GM12874 (cell line): ENCODE measurements around the gene FANCD2.

Experiments used
- CTCF ChIP-seq: IDR thresholded peaks from 2 replicates; pipeline ENCODE4 v1.5.1; 2011; ENCODE audit warnings: low read depth, mild to moderate bottlenecking, control low read depth, low read length, moderate library complexity; ENCODE audit not compliant: insufficient read depth

Gene FANCD2

DNA sequence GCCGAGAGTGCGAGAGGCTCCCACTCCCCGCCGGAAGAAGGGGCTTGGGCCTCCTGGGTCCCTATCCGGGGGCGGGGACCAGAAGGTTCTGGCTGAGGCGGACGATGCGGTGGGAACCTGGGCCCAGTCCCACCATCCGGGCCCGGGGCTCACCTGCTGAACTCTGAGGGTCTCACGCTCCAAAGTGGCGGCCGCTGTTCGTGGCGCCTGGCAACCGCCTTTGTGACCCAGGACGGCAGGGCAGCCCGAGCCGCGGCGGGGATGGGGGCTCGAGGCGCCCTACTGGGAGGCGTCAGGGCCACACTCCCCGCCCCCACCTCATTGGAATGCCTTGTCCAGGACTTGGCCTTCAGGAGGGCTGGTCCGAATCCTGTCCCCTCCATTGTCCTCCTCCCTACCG, 81.9 kb downstream of the FANCD2 start, which contains the start of gene FANCD2OS:
TSS of gene FANCD2OS (minus strand) at position 165 of the 400 bp plus-strand sequence. CDS start 3,481 bp downstream, outside the sequence.
- TF ChIP-seq CTCF = no peak

DNA sequence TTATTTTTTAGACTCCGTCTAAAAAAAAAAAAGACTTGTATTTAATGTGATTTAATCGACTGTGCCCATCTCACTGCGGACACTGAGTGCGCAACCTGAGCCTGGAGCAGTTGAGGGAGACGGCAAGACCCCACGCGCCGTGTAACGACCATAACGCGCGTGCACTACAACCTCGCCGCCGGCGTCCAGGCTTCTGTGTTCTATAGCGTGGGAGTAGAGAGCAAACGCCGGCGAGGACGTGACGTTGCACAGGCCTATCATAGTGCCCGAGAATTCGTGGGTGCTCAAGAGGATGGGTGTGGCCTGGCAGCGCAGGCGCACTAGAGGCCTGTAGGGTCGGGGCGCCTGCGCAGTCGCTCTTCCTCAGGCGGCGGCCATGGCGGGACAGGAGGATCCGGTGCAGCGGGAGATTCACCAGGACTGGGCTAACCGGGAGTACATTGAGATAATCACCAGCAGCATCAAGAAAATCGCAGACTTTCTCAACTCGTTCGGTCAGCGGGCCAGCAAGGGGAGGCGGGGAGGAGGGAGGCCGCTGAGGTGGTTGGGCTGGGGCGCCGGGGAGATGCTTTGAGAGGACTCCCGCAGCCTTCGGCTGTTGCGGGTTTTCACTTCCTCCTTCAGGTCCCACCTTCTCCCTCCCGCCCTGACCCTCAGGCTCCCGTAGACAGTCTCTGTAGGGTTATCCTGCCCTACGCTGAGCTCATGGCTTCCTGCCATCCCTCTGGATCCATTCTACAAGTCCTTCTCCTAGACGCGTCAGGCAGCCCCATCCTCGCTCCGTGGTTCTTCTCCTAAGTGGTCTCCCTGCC, 89.3 kb downstream of the FANCD2 start, which contains the start of gene BRK1:
TSS of gene BRK1 (plus strand) at position 350 of the 812 bp plus-strand sequence. CDS start at position 377, 27 bp downstream.
- TF ChIP-seq CTCF = no peak

GRCh38 chr3:10116138-10116460, 89.9 kb downstream of the FANCD2 start:
- TF ChIP-seq CTCF = no peak

- TF ChIP-seq CTCF = no peak
Observed at GRCh38 chr3:10116928-10117327, 90.7 kb downstream of the FANCD2 start.

GRCh38 chr3:10119376-10119775, 93.1 kb downstream of the FANCD2 start:
- no peak for TF ChIP-seq CTCF

DNA sequence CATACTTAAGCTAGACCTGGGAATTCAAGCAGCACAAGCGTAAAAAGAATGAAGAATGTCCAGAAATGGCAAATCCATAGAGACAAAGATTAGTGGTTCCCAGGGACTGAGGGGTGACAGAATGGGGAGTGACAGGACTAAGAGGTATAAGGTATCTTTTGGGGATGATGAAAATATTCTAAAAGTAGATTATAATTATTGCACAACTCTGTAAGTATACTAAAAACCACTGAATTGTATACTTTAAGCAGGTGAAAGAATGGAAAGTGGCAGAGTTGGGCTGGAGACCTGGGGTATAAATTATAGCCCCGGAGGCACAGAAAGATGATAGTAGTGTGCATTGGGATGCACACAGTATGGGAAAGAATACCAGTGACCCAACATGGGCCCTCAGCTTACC, 94.8 kb downstream of the FANCD2 start:
- no peak for TF ChIP-seq CTCF

GRCh38 chr3:10122724-10123123, 96.5 kb downstream of the FANCD2 start:
- no peak for TF ChIP-seq CTCF
